HG03342 (cell line): Measurements from ENCODE around the gene LIPM.

ENCODE experiments used
- ATAC-seq: cut with Tn5 transposase; IDR thresholded peaks from one replicate; pipeline ENCODE4 v1.9.1; 2021; ENCODE audit warnings: mild to moderate bottlenecking, moderate library complexity; ENCODE audit not compliant: unreplicated experiment

Gene LIPM

DNA sequence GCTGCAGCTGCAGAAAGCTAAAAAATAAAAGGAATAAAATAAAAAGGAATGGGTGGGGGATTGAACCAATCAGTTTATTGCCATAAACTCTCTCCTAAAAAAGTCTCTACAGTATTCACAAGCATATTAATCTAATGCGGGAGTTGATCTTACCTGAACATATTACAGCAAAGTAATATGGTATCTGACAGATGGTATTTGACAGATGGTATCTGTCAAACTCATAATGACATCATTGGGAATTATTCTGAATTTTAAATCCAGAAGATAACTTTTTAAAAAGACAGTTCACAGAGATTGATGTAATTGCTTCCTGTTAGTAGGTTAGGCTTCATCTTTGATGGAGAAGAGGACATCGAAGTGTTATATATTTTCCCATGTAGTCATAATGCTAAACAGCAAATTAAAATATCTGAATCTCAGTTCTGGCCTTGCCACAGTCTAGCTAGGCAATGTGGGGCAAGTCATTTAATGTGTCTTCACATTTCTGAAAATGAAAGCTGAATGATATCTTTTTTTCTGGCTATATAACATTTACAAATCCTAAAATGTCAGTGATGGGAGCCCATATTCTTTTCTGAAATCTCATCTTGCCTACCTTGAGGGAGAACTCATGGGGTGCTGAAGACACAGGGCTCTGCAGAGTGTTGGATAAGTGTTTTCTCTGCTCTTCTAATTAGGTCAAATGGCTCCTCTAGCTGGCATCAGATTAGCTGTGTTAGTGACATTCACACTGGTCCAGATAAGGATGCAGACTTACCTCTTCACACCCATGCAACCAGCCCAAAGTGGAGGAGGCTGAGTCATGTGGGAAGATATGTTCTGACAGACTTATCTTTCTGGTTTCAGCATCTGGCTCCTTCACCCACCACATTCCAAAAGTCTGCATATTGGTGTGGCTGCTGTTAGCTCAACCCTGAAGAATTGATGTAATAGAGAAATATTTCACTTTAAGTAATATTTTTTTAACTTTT is 2.1 kb upstream of the LIPM start:
- ATAC-seq = no peak

GRCh38 chr10:88803641-88804040 is 1.1 kb downstream of the LIPM start:
- no peak for ATAC-seq

DNA sequence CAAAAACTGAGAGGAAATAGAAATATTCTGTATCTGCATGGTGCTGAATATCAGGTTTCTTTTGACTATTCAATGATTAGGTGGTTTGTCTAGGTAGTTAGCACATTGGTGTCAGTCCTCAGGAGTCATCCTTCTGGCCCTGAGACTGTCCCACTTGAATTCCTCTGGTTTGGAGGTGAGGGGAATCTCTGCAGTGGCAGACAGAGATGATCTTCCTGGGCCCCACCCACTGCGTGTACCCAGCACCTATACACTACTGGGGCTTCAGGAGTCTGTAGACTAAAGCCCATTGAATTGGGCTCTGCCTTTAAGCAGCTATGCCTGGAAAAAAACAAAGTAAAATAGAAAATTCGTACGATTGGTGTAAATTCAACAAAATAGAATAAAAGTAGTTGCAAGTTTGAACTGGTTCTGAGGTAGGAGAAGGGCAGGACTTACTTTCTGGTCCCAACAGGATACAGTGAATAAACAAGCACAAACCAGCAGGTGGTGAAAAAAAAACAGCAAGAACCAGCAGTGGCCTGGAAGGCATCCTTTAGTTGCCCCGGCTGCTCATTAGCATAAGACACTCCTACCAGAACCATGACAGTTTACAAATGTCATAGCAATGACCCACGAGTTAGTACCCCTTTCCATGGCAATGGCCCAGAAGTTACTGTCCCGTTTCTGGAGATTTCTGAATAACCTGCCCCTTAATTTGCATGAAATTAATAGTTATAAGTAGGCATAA is 1.7 kb downstream of the LIPM start:
- ATAC-seq = no peak

DNA sequence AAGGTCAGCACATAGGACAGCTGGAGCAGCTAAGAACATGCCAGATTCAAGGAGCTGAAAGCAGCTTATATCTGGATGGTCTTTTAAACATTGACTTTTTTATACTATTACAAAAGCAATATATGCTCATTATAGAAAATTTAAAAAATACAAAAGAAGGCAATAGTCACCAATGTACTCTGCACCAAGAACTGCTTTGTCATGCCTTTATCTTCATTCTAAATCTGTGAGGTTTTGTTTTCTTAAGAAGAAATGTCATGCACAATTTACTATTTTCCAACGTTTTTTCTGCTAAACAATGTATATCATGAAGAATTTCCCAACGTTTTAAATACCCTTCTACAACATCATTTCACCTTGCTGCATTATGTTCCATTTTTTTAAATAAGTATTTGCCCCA is 2.8 kb downstream of the LIPM start:
- ATAC-seq = no peak

GRCh38 chr10:88805924-88806323 is 3.4 kb downstream of the LIPM start:
- no peak for ATAC-seq

DNA sequence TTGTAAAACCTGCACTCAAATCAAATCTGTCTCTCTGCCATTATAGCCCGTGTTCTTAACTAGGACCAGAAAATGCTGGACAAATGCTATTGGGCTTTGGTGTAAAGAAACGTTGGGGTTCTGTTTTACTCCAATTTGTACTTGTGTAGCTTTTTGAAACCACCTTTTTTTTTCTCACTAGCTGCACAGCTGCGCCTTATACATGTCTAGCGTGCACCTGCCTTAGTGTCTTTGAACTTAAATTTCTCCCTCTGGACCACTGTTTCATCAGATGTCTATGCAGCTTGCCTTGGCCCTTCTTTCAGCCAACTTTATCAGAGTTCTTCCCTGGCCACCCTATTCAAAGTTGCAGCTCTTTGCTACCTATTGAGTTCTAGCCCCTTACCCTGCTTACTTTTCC is 7.1 kb downstream of the LIPM start:
- ATAC-seq = no peak

GRCh38 chr10:88810196-88810961 is 7.8 kb downstream of the LIPM start:
- ATAC-seq = no peak

GRCh38 chr10:88813200-88813599 is 10.7 kb downstream of the LIPM start:
- no peak for ATAC-seq

DNA sequence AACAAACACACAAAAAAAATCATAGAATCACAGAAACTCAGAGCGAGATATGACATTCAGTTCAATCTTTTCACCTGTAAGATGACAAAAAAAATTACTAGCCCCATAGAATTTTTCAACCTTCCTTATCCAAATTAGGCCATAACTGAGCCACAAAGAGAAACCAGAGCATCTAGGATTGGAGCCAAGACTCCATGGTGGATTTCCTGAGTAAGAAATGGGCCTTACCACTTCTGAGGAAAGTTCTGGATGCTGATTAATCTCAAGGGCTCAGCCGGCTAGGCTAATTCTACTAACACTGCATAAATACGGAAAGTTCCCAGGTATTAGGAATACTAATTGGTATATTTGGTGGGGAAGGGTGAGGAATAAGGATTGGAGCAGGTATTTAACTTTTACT is 16.8 kb downstream of the LIPM start:
- no peak for ATAC-seq

- ATAC-seq = no peak
Measured at GRCh38 chr10:88820748-88821401, 18.3 kb downstream of the LIPM start.

GRCh38 chr10:88826388-88826787 is 23.9 kb downstream of the LIPM start:
- ATAC-seq = no peak

- no peak for ATAC-seq
Measured at GRCh38 chr10:88827671-88828070, 25.1 kb downstream of the LIPM start.

DNA sequence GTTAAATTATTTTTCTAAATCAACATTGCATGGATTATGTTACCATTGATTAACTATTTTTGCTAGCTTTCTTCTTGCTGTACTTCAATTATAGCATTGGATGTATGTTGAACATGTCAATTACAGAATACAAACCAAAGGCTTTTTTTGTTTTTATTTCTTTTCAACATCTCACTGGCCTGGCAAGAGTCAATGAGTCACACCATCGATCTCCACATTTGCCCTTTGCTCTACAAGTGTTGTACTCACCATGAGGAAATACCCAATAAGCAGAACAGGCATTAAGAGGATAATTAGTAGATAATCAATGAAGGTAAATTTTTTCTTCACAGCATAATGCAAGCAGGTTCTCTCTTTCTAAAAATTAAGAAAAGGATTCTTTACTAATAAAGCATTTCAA is 25.8 kb downstream of the LIPM start:
- ATAC-seq = no peak

GRCh38 chr10:88830643-88831268 is 28.2 kb downstream of the LIPM start:
- ATAC-seq = no peak

DNA sequence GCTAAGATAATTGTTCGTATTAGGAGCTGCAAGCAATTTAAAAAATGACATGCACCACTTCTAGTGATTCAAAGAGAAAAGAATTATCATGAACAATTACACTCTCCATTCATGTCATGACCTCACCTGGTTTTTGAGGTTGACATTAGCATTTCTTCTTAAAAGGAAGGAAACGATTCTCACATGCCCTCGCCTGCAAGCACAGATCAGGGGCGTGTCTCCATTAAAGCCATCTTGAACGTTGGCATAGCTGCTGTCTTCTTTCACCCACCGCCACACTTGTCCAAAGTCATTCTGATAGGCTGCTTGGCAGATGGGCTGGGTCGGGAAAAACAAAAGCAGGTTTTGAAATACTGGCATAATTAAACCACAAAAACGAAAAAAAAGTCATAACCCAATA is 29.2 kb downstream of the LIPM start:
- no peak for ATAC-seq

GRCh38 chr10:88832376-88832775 is 29.8 kb downstream of the LIPM start:
- ATAC-seq = no peak

DNA sequence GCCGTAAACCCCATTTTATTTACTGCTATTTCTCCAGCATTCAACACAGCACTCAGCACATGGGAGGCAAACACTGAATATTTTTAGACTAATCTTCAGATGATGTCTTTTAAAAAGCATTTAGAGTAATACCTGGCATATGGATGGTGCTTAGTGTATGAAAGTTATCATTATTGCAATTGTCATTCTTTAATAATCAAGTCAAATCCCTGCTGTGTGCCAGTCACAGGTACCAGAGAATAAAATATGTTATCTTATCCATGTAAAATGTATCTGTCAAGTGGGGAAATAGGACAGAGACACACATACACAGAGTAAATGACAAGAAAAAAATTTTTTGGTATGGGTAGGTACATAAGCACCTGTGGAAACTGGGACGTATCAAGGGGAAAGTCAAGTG is 30.6 kb downstream of the LIPM start:
- ATAC-seq = no peak

- no peak for ATAC-seq
Measured at GRCh38 chr10:88833723-88834122, 31.2 kb downstream of the LIPM start.

DNA sequence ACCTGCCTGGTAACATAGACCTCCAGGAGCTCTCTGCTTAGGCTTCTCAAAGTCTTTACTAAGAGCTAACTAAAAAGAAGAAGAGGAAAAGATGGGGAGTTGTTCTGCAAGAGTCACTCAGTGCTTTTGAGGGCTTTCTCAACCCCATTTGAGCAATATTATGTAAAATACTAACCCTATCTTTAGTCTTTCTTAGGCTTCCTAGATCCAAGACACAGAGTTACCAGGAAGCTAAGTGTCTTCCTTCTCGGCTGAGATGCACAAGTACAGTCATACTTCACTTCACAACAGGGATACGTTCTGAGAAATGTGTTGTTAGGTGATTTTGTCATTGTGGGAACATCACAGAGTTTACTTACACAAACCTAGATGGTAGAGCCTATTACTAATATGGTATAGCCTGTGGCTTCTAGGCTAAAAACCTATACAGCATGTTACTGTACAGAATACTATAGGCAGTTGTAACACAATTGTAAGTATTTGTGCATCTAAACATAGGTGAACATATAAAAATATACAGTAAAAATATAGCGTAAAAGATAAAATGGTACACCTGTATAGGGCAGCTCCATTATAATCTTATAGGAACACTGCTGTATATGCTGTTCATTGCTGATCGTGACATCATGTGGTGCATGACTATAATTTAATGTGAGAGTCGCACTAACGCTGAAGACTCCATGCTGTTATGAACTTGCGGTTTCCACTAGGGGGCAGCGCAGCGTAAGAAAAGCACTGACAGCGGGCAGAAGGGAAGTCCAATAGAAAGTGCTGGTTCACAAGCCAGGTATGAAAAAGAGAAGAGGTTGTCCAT is 32.8 kb downstream of the LIPM start:
- ATAC-seq = peak; percentile 79

- ATAC-seq = no peak
Measured at GRCh38 chr10:88835910-88836221, 33.3 kb downstream of the LIPM start.
